Endometrial microvascular endothelial cells (primary cell): ENCODE results near the gene PSMC2. TPM values are rescaled to one million over a fixed set of nuclear protein-coding genes. Genes with fewer than 3 reads are reported as not detected.
"Not testable (repeated sequence)": the region's sequence is repeated elsewhere in the genome, so short reads cannot be mapped to it uniquely, and the experiment has no call there.

Experiments used
- in situ Hi-C: cut with HindIII; loops from 2 replicates; pipeline ENCODE4 v1.10.0; 2017; ENCODE audit warnings: low sequenced_read_pairs, low pct_unique_long_range_greater_than_20kb; ENCODE audit errors: inconsistent ontology term
- total RNA-seq: library from RNA; depleted of rRNA; stranded (reverse); fragments of >200 nt; gene quantifications from one replicate; pipeline ENCODE4 v1.2.3, GENCODE V29; 2015; ENCODE audit errors: inconsistent ontology term

Gene PSMC2
- total RNA-seq, 1 donor from 2014 or later = 206 TPM

DNA sequence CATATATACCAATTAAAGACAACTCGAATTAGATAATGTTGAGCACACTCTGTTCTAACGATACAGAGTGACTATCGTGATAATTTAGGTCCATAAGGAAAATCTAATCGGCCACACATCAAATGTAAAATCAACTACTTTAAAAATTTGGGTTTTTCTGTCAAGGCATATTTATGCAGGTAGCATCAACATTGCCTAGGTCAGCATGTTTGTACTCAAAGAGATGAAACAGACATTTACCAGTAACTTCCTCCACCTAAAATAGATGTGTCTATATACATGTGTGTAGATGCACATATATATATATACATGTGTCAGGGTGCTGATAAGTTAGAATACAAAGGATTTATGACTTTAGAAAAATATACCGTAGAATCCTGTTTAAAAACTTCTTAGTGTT is 22.0 kb downstream of the PSMC2 start:
- in situ Hi-C loops = no loop called here

GRCh38 chr7:103373866-103374643 is 26.6 kb downstream of the PSMC2 start:
- in situ Hi-C loops = no loop called here

DNA sequence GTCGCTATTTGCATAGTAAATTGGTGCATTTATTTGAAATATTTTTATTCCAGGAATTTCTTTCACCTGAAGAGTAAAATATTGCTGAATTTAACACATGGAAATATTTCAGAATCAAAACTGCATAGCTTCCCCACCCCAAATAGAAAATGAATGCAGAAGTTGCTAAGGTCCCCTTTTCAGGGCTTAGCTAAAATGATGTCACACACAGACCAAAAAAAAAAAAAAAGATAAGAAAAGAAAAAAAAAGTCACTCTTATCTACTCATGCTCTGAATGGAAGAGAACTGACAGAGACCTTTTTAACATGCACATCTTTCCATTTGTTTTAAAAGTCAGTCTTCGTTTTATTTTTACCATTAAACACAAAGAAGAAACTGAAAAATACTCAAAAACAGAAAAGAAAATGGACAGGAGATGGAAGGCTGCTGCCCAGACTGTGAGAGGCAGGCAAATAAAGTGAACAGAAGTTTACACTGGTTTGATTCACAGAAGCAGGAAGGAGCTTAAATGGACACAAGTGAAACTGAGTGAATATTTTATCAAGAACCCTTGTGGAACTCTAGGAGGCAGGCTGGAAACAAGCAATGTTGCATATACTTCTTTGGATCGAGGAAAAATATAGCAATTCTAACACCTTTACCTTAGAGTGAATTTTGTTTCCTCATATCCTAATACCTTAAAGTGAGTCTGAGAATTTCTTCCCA is 32.0 kb downstream of the PSMC2 start:
- in situ Hi-C loops = no loop called here

DNA sequence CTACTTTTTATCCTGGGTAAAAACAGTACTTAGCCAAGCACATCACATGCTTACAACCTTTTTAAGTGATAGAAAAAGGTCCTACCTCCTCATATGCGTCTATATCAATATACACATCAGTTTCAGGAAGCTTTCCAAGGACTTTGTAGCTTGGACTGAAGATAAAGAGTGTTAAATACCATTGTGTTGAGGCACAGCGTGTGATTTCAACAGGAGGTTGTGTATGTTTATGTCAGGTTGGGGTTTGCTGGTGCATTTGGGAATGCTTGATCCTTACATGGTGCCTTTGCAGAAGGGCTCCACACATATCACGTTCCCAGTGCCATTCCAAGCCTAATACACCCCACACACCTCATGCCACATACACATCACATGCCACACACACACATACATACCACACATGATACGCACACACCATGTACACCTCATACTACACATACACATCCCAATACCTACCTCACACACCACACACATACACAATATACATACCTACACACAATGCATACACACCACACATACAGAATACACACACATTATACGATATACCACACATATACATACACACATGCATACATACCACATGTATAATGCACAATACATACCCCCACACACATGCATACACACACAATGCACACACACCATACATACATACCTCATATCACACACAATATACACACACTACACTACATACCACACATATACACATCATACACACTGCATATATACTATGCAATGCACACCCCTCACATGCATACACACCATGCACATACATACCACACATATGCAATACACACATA is 33.1 kb downstream of the PSMC2 start:
- in situ Hi-C loops = no loop called here

DNA sequence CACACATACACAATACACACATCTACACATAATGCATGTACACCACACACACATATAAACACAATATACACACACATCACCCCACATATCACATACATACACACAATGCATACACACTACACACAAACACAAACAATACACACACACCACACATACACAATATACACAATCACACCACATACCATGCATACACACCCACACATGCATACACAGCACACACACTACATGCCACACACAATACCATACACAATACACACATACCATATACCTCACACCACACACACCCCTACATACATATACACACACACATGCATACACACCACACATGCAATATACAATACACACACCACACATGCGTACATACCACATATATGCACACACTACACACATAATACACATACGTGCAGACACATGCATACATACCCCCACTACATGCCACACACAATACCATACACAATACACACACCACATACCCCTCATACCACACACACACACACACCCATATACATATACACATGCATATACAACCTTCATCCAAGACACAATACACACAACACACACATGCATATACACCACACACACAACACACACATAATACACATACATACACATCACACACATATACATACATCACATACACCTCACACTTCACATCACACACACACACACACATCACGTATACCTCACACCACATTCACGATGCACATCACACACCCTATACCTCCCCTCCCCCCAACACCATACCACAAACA is 34.0 kb downstream of the PSMC2 start:
- in situ Hi-C loops = no loop called here

DNA sequence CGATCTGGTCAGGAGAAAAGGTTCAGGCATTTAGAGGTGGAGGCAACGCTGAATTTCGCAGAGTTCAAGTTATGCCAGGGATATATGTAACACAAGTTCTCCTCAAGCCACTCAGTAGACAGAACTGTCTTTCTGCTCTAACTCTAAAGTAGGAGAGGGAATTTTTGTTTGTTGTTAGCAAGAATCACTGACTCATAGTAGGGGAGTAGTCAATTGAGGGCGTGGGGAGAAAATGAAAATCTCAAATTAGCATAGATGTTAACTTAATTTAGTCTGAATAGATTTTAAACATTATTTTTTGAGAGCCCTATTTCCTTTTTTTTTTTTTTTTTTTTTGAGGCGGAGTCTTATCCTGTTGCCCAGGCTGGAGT is 34.6 kb downstream of the PSMC2 start:
- in situ Hi-C loops = no loop called here

DNA sequence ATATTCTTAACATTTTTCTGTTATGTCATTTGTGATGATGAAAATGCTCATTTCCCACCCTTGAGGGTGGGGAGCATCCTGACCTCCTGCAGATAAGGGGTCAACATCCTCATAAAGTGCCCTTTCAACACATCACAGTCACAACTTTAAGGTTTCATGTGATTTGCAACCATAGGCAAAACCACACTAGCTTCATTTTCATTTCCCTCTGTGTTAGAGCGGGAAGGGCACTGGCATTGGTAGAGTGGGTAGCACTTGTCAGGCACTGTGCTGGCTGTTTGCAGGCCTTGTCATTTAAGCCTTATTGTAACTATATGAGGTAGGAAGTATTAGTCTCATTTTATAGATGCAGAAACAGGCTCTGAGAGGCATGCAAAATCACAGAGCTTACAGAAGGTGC is 39.8 kb downstream of the PSMC2 start:
- in situ Hi-C loops = no loop called here

DNA sequence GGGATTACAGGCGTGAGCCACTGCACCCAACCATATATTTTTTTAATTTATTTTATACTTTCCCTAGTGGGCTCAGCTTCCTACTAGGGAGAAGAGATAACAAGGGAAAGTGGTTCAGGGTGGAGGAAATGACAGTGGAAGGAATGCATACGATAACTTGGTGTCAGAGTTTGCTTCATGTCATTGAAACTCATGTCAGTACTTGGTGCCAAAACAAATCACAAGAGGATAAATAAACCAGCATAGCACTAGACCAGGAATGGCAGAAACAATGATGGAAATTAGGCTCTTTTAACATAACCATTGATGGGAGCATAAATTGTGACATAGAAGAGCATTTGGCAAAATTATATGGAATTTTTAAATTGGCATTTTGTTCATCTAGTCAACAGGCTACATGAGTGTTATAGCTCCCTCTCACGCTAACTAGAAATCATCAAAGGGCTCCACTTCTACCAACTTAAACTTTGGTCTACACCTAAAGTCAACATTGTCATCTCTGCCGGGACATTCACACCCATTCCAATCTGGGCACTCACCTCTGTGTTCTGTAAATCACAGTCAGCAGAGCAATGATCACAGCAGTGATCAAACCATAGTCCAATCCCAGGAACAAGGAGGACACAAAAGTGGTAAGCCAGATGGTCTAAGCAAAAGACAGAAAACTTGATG is 41.2 kb downstream of the PSMC2 start:
- in situ Hi-C loops = no loop called here

DNA sequence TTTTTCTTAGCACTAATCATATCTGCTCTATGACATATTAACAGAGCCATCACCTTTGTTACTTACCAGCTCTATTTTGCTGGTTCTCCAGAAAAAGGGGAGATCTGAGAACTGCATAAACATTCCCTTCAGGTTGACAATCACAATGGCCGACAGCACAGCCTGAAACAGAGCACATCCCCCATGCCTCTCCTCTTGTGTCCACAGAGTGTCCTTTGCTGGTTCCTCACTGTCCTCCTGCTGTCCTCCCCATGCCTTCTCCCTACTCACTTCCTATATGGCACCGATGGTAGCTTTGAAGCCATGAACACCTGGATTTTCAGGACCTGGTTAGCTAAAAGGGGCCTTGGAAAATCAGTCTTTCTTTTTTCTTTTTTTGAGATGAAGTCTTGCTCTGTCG is 41.8 kb downstream of the PSMC2 start:
- in situ Hi-C loops = no loop called here

- in situ Hi-C loops = no loop called here
Measured at GRCh38 chr7:103391150-103391549, 43.7 kb downstream of the PSMC2 start.

GRCh38 chr7:103391976-103392375 is 44.5 kb downstream of the PSMC2 start:
- in situ Hi-C loops = no loop called here

DNA sequence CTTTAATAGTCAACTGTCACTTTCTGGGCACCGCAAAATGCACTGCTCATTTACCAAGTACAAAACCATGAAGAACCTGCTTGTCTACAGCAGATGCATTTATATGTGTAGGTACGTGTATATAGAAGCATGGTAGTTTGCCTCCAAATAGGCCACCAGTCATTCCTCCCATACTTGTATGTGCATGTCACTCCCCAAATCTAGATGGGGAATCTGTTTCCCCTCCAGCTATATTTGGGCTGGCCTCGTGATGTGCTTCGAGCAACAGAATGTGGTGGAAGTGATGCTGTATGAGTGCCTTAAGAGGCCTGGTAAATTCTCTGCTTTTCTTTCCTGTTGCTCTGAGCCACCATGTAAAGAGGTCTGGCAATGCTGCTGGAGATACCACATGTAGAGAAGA is 47.1 kb downstream of the PSMC2 start:
- in situ Hi-C loops = no loop called here

GRCh38 chr7:103395071-103395470 is 47.6 kb downstream of the PSMC2 start:
- in situ Hi-C loops = no loop called here

DNA sequence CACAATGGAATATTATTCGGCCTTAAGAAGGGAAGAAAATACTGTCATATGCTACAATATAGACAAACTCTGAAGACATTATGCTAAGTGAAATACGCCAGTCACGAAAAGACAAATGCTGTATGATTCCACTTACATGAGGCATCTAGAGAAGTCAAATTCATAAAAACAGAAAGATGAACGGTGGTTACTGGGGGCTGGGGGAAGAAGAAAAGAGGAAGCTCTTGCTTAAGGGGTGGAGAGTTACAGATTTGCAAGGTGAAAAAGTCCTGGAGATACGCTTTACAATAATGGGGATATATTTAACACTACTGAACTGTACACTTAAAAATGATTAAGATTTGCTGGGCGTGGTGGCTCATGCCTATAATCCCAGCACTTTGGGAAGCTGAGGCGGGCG is 49.0 kb downstream of the PSMC2 start:
- in situ Hi-C loops = no loop called here

- in situ Hi-C loops = no loop called here
Measured at GRCh38 chr7:103398483-103399127, 51.2 kb downstream of the PSMC2 start.

DNA sequence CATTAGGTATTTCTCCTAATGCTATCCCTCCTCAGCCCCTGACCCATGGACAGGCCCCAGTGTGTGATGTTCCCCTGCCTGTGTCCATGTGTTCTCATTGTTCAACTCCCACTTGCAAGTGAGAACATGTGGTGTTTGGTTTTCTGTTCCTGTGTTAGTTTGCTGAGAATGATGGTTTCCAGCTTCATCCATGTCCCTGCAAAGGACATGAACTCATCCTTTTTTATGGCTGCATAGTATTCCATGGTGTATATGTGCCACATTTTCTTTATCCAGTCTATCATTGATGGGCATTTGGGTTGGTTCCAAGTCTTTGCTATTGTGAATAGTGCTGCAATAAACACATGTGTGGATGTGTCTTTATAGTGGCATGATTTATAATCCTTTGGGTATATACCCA is 52.2 kb downstream of the PSMC2 start:
- in situ Hi-C loops = not testable (repeated sequence)

DNA sequence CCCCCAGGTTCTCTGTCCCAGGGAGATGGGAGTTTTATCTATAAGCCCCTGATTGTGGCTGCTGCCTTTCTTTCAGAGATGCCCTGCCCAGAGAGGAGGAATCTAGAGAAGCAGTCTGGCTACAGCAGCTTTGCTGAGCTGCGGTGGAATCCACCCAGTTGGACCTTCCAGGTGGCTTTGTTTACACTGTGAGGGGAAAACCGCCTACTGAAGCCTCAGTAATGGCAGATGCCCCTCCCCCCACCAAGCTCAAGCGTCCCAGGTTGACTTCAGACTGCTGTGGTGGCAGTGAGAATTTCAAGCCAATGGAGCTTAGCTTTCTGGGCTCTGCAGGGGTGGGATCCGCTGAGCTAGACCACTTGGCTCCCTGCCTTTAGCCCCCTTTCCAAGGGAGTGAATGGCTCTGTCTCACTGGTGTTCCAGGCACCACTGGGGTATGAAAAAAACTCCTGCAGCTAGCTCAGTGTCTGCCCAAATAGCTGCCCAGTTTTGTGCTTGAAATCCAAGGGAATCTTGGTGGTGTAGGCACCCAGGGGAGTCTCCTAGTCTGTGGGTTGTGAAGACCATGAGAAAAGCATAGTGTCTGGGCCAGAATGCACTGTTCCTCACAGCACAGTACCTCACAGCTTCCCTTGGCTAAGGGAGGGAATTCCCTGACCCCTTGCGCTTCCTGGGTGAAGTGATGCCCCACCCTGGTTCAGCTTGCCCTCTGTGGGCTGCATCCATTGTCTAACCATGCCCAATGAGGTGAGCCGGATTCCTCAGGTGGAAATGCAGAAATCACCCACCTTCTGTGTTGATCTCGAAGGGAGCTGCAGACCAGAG is 58.6 kb downstream of the PSMC2 start:
- in situ Hi-C loops = not testable (repeated sequence)
